Activated CD8-positive, alpha-beta memory T cell treated with anti-CD3 and anti-CD28 coated beads, Interleukin-2, amount 50 U/mL, for 48 hours (primary cell): ENCODE results near the gene EPN2.

Experiments used
- DNase-seq: peaks from one replicate; pipeline ENCODE4 v3.0.0-alpha.2; 2020

The EPN2 gene

GRCh38 chr17:19313746-19314651 lies 76.8 kb downstream of the EPN2 start:
- no peak for DNase-seq

- no peak for DNase-seq
Measured at GRCh38 chr17:19315104-19315503, 77.9 kb downstream of the EPN2 start.

DNA sequence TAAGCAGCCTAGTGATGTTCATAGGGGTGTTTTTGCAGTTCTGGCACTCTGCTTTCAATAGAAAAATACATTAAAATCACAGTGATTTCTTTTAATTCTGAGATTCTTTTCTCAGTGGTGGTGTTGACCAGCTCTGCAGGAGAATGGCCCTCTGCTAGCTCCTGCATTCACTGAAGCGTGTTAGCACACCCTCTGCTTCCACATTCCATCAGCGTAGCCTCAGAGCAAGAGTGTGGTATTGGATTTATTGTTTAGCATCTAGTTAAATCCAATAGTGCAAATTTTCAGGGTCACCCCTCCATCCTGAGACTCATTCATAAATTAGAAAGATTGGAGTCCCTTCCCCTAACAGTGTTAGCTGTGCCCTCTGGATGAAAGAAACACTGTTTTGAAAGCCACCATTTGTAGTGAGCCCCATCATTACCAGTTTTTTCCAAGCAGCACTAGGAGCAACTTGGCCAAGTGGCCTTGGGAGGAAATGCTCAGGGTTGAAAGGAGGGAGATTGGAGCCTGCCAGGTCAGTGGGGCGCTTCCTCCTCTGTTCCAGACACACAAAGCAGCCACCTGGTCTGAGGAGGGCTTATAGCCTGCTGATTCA lies 79.7 kb downstream of the EPN2 start:
- no peak for DNase-seq

GRCh38 chr17:19317359-19318095 lies 80.4 kb downstream of the EPN2 start:
- DNase-seq, result no peak

- DNase-seq, result no peak
Measured at GRCh38 chr17:19318611-19319010, 81.4 kb downstream of the EPN2 start.

DNA sequence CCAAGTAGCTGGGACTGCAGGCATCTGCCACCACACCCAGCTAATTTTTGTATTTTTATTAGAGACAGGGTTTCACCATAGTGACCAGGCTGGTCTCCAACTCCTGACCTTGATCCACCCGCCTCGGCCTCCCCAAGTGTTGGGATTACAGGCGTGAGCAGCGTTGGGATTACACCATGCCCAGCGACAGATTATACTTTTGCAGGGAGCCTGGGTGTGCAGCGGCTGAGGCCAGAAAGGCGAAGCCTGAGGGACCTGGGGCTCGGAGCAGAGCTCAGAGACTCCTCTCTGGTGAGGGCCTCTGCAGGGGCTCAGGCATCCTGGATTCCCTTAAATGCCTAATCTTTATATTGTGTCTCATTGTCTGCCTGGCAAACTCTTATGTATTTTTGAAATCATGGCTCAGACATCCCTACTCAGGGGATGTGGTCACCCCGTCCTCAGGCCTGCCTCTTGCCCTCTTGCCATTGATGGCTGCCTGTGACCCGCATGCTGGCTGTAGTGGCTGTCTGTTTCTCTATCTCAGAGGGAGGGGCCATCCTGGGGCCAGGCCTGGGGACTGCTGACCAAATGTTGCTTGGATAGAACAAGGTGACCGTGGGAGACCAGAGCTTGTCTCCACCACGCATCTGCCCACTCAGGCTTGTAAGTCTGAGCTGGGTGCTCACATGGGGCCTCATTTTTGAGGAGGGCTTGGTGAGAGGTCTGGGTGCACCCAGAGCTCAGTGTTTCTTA lies 82.8 kb downstream of the EPN2 start:
- no peak for DNase-seq

DNA sequence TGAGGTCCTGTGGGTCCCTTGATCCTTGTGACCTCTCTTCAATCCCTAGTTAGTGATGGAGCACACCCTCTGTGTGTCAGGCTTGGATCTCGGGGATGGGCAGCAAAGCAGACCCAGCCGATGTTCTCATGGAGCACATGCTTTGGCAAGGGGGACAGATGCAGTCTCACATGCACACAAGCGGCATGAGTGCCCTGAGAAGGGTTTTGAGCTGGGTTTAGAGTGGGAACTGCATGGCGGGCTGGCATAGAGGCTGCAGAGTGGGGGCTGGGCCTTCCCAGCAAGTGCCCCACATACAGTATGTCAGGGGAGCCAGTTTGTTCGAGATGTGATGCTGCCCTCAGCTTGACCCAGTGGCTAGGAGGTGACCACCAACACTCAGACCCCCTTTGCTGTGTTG lies 83.7 kb downstream of the EPN2 start:
- no peak for DNase-seq

- DNase-seq, result no peak
Measured at GRCh38 chr17:19321481-19322128, 84.4 kb downstream of the EPN2 start.

- DNase-seq, result no peak
Measured at GRCh38 chr17:19322129-19322505, 85.0 kb downstream of the EPN2 start.

- DNase-seq, result no peak
Measured at GRCh38 chr17:19322861-19323260, 85.7 kb downstream of the EPN2 start.

- no peak for DNase-seq
Measured at GRCh38 chr17:19325542-19325941, 88.4 kb downstream of the EPN2 start.

DNA sequence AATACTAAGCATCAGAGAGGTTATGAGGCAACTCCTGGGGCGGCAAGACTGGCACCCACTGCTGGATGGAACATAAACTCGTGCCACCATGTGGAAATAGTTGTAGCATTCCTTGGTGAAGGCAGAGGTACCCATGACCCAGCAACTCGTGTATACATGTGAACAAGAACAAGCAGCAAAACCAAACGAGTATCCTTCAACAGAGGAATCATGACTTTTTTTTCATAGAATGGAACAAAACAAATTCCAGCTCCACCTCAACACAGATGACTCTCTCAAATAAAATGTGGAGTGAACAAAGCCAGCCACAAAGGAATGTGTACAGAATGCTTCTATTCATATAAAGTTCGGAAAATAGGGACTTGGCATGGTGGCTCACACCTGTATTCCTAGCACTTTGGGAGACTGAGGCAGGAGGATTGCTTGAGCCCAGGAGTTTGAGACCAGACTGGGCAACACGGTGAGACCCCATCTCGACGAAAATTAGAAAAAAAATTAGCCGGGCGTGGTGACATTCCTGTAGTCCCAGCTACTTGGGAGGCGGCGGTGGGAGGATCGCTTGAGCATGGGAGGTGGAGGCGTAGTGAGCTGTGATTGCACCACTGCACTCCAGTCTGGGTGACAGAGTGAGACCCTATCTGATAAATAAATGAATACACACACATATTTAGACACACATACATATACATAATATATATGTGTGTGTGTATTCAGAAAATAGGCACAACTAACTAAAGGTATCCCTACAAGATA lies 90.0 kb downstream of the EPN2 start:
- no peak for DNase-seq

DNA sequence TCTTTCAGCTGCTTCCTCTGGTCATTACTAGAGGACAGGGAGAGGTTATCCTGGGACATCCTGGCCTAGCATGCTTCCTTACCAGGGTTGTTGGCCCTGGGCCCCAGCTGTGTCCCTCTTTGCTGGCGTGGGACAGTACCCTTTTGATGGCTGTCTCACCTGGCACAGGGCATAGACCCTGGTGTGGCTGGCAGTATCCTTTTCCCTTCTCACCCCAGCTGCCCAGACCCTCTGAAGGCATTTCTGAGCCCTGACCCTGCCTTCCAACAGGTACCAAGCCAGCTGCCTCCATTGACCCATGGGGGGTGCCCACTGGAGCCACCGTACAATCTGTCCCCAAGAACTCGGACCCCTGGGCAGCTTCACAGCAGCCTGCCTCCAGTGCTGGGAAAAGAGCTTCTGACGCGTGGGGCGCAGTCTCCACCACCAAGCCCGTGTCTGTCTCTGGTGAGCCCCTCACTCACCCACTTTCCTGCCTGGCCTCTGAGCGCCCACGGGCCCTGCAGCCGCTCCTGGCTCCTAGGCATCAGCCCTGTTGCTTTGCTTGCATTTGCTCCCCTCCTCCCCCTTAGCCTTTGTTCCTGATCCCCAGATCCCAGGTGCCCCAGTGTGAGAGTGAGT lies 91.4 kb downstream of the EPN2 start:
- DNase-seq, result no peak

DNA sequence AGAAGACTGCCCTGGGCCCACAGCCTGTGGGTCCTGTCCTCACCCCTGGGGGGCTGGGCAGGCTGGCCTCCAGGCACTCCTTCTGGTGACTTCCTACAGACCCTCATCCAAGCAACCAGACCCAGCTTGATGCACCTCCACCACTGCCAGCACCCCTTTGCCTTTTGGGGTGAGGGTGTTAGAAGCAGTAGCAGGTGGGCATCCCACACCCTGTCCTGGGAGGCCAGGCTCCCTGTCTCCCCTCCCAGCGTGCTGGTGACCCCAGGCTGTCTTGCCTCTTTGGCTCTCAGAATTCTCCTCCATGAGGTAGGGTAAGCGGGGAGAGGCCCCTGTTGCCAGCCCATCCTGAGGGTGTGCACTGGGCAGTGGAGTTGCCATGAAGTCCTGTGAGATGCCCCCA lies 92.0 kb downstream of the EPN2 start:
- no peak for DNase-seq

GRCh38 chr17:19329839-19330238 lies 92.7 kb downstream of the EPN2 start:
- no peak for DNase-seq

GRCh38 chr17:19330271-19330670 lies 93.1 kb downstream of the EPN2 start:
- no peak for DNase-seq

DNA sequence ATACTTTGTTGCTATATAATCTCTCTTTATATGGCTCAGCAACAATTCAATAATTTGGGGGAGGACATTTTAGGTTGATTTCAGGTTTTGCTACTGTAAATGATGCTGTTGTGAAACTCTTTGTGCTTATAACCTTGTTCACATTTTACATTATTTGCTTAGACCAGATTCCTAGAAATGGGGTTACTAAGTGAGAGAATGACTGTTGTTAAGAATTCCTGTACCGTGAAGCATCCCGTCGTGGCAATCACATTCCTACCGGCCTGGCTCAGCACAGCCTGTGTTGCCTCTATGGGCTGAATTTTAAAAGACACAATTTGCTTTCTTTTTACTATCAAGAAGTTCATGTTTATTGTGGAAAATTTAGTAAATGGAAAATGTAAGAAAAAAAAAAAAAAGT lies 94.0 kb downstream of the EPN2 start:
- DNase-seq, result no peak

DNA sequence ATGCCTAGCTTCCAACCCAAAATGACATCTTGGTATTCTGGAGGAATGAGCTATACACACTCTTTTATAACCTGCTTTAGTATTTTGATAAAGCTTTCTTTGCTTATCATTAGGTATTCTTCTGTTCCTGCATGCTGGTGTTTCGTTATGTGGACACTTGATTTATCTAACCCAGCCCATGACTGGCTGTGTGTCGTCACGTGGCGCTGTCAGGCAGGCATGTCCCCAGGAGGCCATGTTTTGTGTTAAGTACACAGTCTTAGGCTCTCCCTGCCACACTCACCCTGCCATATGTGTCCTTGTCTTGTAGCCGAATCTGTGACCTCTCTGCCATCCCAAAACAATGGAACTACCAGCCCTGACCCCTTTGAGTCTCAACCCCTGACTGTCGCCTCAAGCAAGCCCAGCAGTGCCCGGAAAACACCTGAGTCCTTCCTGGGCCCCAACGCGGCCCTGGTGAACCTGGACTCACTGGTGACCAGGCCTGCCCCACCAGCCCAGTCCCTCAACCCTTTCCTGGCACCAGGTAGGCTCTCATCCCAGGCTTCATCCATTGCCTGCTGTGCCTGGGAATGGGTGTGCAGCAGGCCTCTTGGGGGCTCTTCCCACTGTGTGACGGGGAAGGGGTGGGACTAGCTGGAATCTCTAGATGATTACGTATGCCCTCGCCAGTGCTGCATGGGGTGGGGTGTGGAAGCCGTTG lies 94.5 kb downstream of the EPN2 start:
- peak; percentile 30 for DNase-seq

DNA sequence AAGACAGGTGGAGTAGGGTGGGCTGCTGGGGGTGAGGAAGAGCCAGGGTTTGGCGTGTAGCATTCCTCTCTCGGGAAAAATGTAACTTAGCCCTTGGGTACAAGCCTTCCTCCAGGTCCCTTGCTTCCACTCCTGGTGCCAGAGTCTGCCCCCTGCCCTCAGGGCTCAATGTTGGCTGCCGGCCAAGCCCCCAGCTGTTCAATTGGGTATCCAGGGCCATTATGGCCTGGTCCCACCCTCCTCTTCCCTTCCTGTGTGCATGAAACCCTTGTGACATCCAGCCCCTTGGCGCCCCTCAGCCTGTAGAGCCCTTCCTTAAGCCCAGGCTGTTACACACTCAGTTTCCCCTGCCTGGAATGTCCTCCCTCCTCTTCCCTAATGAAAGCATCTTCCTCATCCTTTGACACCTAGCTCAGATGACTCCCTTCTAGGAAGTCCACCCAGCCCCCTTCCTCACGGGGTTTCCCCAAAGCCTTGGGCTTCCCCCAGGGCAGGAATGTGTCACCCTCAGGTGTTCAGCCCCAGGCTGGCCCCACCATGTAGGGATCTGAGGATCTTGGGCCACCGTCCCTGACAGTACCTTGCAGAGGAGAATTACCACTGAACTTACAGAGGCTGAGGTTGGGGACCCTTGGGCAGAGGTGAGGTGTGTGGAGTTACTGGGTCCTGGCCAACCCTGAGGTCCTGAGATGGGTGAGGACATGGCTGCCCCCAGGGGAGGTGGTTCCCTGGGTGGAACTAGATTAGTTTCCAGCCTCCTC lies 95.4 kb downstream of the EPN2 start:
- DNase-seq, result peak; percentile 52

- peak; percentile 33 for DNase-seq
Measured at GRCh38 chr17:19333132-19333440, 95.9 kb downstream of the EPN2 start.
